Stimulated activated naive B cell treated with anti-CD40 and anti-IgM and Interleukin-4, amounts not matched to agents 10 μg/mL and 1 μg/mL and 100 μg/mL, for 72 hours (primary cell): Measurements from ENCODE around the gene CLMP.
"Not testable (repeated sequence)": the region's sequence is repeated elsewhere in the genome, so short reads cannot be mapped to it uniquely, and the experiment has no call there.

Source experiments
- ATAC-seq, 2 donors: fragments of 150-1000 bp; cut with Tn5 transposase; replicated peaks; 2 replicates each; pipeline ENCODE4 v1.10.0; 2021; ENCODE audit warnings: moderate library complexity in 1 of 2
- DNase-seq: peaks from one replicate; pipeline ENCODE4 v3.0.0; 2021
- H3K27ac Mint-ChIP-seq: one replicate; pipeline ENCODE4 v1.8.0; 2022; ENCODE audit warnings: mild to moderate bottlenecking, mixed read lengths
- H3K27me3 Mint-ChIP-seq, 2 donors: one replicate each; pipeline ENCODE4 v1.8.0; 2022; ENCODE audit warnings: mixed read lengths in 2 of 2
- H3K36me3 Mint-ChIP-seq, 2 donors: one replicate each; pipeline ENCODE4 v1.8.0; 2022; ENCODE audit warnings: mixed read lengths in 2 of 2, mild to moderate bottlenecking in 1 of 2
- H3K4me1 Mint-ChIP-seq, 2 donors: one replicate each; pipeline ENCODE4 v1.8.0; 2022; ENCODE audit warnings: mixed read lengths in 2 of 2, mild to moderate bottlenecking in 1 of 2
- H3K4me3 Mint-ChIP-seq, 2 donors: one replicate each; pipeline ENCODE4 v1.8.0; 2022; ENCODE audit warnings: mild to moderate bottlenecking in 2 of 2, mixed read lengths in 2 of 2, moderate library complexity in 1 of 2
- H3K9me3 Mint-ChIP-seq, 2 donors: one replicate each; pipeline ENCODE4 v1.8.0; 2022; ENCODE audit warnings: mixed read lengths in 2 of 2, mild to moderate bottlenecking in 1 of 2

CLMP gene

GRCh38 chr11:123135863-123136446 is 59.1 kb downstream of the CLMP start:
- ATAC-seq, result no peak
- no peak for DNase-seq
- Mint-ChIP-seq H3K4me1 (peaks cover 6 to 7% of the 10 kb centered on the region in 2 donors), H3K36me3 (no peaks in the 10 kb centered on the region), H3K27ac (no peak overlapping the region), H3K27me3 (peaks cover 5% of the 10 kb centered on the region in 2 donors), H3K9me3 (no peaks in the 10 kb centered on the region), H3K4me3 (no peak overlapping the region)

GRCh38 chr11:123132881-123133280 is 62.2 kb downstream of the CLMP start:
- H3K36me3 Mint-ChIP-seq, result no peaks in the 10 kb centered on the region
- H3K27me3 Mint-ChIP-seq, result no peaks in the 10 kb centered on the region
- ATAC-seq (no peak), DNase-seq (no peak)
- no peaks in the 10 kb centered on the region for H3K9me3 Mint-ChIP-seq
- no peak overlapping the region for H3K27ac Mint-ChIP-seq
- peaks cover 4 to 7% of the 10 kb centered on the region in 2 donors for H3K4me1 Mint-ChIP-seq
- H3K4me3 Mint-ChIP-seq, result no peak overlapping the region

GRCh38 chr11:123132034-123132766 is 62.8 kb downstream of the CLMP start:
- ATAC-seq, H3K27me3 Mint-ChIP-seq, H3K27ac Mint-ChIP-seq, H3K4me3 Mint-ChIP-seq, H3K9me3 Mint-ChIP-seq, H3K36me3 Mint-ChIP-seq, H3K4me1 Mint-ChIP-seq, DNase-seq: not testable (repeated sequence)

GRCh38 chr11:123129920-123130319 is 65.1 kb downstream of the CLMP start:
- Mint-ChIP-seq H3K27ac (peak overlapping the region; percentile 4), H3K36me3 (no peaks in the 10 kb centered on the region), H3K9me3 (no peaks in the 10 kb centered on the region), H3K4me1 (no peaks in the 10 kb centered on the region), H3K4me3 (no peak overlapping the region), H3K27me3 (peaks cover 6 to 7% of the 10 kb centered on the region in 2 donors)
- DNase-seq (no peak), ATAC-seq (no peak)

- no peak overlapping the region for H3K4me3 Mint-ChIP-seq
- no peaks in the 10 kb centered on the region for H3K36me3 Mint-ChIP-seq
- no peak overlapping the region for H3K27ac Mint-ChIP-seq
- H3K27me3 Mint-ChIP-seq, result peaks cover 15% of the 10 kb centered on the region in 2 donors
- no peaks in the 10 kb centered on the region for H3K4me1 Mint-ChIP-seq
- no peaks in the 10 kb centered on the region for H3K9me3 Mint-ChIP-seq
- ATAC-seq (no peak), DNase-seq (no peak)
Measured at GRCh38 chr11:123125169-123125568, 69.9 kb downstream of the CLMP start.

- Mint-ChIP-seq H3K4me3 (no peak overlapping the region), H3K27ac (no peak overlapping the region), H3K4me1 (peaks cover 0 to 6% of the 10 kb centered on the region in 2 donors), H3K9me3 (no peaks in the 10 kb centered on the region), H3K27me3 (peaks cover 25 to 27% of the 10 kb centered on the region in 2 donors), H3K36me3 (no peaks in the 10 kb centered on the region)
- DNase-seq, result no peak
- ATAC-seq, result no peak
Measured at GRCh38 chr11:123122852-123123251, 72.2 kb downstream of the CLMP start.

GRCh38 chr11:123122341-123122740 is 72.7 kb downstream of the CLMP start:
- Mint-ChIP-seq H3K9me3 (no peaks in the 10 kb centered on the region), H3K4me1 (peaks cover 0 to 6% of the 10 kb centered on the region in 2 donors), H3K27ac (no peak overlapping the region), H3K27me3 (peaks cover 25 to 27% of the 10 kb centered on the region in 2 donors), H3K36me3 (no peaks in the 10 kb centered on the region), H3K4me3 (no peak overlapping the region)
- DNase-seq, result no peak
- no peak for ATAC-seq

GRCh38 chr11:123116486-123116885 is 78.6 kb downstream of the CLMP start:
- H3K27me3 Mint-ChIP-seq, result peaks cover 9 to 13% of the 10 kb centered on the region in 2 donors
- DNase-seq, result no peak
- H3K27ac Mint-ChIP-seq, result no peak overlapping the region
- H3K36me3 Mint-ChIP-seq, result peaks cover 0 to 2% of the 10 kb centered on the region in 2 donors
- peaks cover 2 to 5% of the 10 kb centered on the region in 2 donors for H3K9me3 Mint-ChIP-seq
- peaks cover 0 to 6% of the 10 kb centered on the region in 2 donors for H3K4me1 Mint-ChIP-seq
- no peak overlapping the region for H3K4me3 Mint-ChIP-seq
- no peak for ATAC-seq

- H3K27ac Mint-ChIP-seq, result no peak overlapping the region
- no peaks in the 10 kb centered on the region for H3K4me1 Mint-ChIP-seq
- H3K4me3 Mint-ChIP-seq, result no peak overlapping the region
- peak; percentile 56 to 58 for ATAC-seq
- H3K36me3 Mint-ChIP-seq, result peaks cover 0 to 2% of the 10 kb centered on the region in 2 donors
- DNase-seq, result no peak
- peaks cover 17 to 19% of the 10 kb centered on the region in 2 donors for H3K27me3 Mint-ChIP-seq
- peaks cover 2 to 5% of the 10 kb centered on the region in 2 donors for H3K9me3 Mint-ChIP-seq
Measured at GRCh38 chr11:123111465-123111864, 83.6 kb downstream of the CLMP start.

GRCh38 chr11:123110397-123110796 is 84.7 kb downstream of the CLMP start:
- Mint-ChIP-seq H3K4me3 (no peak overlapping the region), H3K27ac (no peak overlapping the region), H3K27me3 (peaks cover 17 to 19% of the 10 kb centered on the region in 2 donors), H3K9me3 (no peaks in the 10 kb centered on the region), H3K36me3 (no peaks in the 10 kb centered on the region), H3K4me1 (no peaks in the 10 kb centered on the region)
- DNase-seq, result no peak
- no peak for ATAC-seq

- Mint-ChIP-seq H3K9me3 (no peaks in the 10 kb centered on the region), H3K36me3 (no peaks in the 10 kb centered on the region), H3K27ac (no peak overlapping the region), H3K27me3 (peaks cover 17 to 19% of the 10 kb centered on the region in 2 donors), H3K4me3 (no peak overlapping the region), H3K4me1 (no peaks in the 10 kb centered on the region)
- ATAC-seq (no peak), DNase-seq (no peak)
Measured at GRCh38 chr11:123107945-123108495, 87.0 kb downstream of the CLMP start.

- DNase-seq, result no peak
- Mint-ChIP-seq H3K4me1 (no peaks in the 10 kb centered on the region), H3K4me3 (no peak overlapping the region), H3K9me3 (no peaks in the 10 kb centered on the region), H3K27me3 (peaks cover 20 to 26% of the 10 kb centered on the region in 2 donors), H3K27ac (no peak overlapping the region), H3K36me3 (no peaks in the 10 kb centered on the region)
- no peak for ATAC-seq
Measured at GRCh38 chr11:123104697-123105096, 90.4 kb downstream of the CLMP start.

- ATAC-seq, result peak; percentile 25 to 41
- Mint-ChIP-seq H3K36me3 (no peaks in the 10 kb centered on the region), H3K27me3 (peaks cover 16 to 18% of the 10 kb centered on the region in 2 donors), H3K9me3 (no peaks in the 10 kb centered on the region), H3K4me1 (no peaks in the 10 kb centered on the region), H3K4me3 (no peak overlapping the region), H3K27ac (no peak overlapping the region)
- no peak for DNase-seq
Measured at GRCh38 chr11:123103326-123103980, 91.6 kb downstream of the CLMP start.

GRCh38 chr11:123100379-123101085 is 94.5 kb downstream of the CLMP start:
- Mint-ChIP-seq H3K4me3 (no peak overlapping the region), H3K36me3 (no peaks in the 10 kb centered on the region), H3K27ac (peak overlapping the region; percentile 76), H3K9me3 (no peaks in the 10 kb centered on the region), H3K27me3 (peaks cover 9% of the 10 kb centered on the region in 2 donors), H3K4me1 (no peaks in the 10 kb centered on the region)
- DNase-seq (no peak), ATAC-seq (no peak)
